GM12874 (cell line): ENCODE measurements around the gene GPC5.

ENCODE experiments used
- CTCF ChIP-seq: IDR thresholded peaks from 2 replicates; pipeline ENCODE4 v1.5.1; 2011; ENCODE audit warnings: low read depth, mild to moderate bottlenecking, control low read depth, low read length, moderate library complexity; ENCODE audit not compliant: insufficient read depth

Gene GPC5

DNA sequence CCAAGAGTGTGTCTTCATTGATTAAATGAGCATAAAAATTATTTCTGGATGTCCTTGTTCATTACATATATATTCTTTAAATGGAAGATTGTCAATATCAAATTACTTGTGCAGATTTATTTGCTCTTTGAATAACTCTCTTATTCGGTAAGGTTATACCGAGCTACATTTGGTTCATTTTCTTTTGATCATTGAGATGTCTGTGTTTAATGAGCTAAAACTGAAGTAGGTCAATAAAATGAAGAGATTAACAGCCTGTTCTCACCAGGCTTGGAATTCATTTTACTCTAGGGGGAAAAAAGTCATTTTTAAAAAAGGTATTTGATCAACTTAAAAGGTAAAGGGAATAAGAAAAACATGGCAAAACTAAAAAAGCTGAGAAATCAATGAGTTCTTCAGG lies 10.6 kb downstream of the GPC5 start:
- TF ChIP-seq CTCF, result no peak

DNA sequence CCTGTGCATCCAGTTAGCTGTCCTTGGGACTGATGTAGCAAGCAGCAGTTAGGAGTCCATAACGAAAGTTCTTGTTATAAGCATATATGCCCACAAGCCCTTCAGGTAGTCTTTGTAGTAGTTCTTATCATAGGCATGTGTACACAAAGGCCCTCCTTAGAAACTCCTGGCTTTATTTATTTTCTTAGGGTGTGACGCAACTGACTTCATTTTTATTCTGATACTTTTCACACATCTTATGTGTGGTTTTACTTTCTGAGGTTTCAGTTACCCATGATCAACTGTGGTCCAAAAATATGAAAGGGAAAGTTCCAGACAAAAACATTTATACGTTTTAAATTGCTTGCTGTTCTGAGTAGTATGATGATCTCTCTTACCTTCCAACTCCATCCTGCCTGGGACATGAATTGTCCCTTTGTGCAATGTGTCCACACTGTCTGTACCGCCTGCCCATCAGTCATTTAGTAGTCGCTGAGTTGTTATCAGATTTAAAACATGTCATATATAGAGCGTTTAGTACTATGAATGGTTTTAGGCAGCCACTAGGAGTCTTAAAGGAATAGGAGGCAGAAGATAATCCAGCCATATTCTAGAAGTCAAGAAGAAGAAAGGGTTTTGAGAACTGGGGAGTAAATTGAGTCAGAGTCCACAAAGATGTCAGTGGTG lies 19.4 kb downstream of the GPC5 start:
- TF ChIP-seq CTCF, result no peak

DNA sequence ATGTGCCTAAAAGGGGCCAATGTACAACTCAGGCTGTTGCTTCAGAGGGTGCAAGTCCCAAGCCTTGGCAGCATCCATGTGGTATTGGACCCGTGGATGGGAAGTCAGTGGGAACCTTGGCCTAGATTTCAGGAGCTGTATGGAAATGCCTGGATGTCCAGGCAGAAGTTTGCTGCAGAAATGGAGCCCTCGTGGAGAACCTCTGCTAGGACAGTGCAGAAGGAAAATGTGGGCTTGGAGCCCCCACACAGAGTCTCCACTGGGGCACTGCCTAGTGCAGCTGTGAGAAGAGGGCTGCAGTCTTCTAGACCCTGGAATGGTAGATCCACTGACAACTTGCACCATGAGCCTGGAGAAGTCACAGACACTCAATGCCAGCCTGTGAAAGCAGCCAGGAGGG lies 28.5 kb downstream of the GPC5 start:
- TF ChIP-seq CTCF, result no peak

DNA sequence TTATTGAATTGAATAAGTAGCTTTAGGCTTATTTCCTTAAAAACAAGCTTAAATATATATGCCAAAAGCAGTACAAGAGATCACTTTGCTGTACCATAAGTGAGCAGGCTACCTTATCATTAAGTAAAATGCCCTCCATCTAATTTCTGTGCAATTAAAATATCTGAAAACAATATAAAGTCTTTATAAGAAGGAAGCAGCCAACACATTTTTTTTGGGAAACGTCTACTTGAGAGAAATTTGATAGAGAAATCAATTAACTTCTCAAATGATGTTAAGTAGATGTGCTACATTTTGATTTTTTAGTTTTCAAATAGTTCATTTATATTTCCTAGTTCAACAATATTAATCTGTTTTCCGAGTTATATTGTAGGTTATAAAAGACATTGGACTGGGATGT lies 52.5 kb downstream of the GPC5 start:
- TF ChIP-seq CTCF, result no peak

DNA sequence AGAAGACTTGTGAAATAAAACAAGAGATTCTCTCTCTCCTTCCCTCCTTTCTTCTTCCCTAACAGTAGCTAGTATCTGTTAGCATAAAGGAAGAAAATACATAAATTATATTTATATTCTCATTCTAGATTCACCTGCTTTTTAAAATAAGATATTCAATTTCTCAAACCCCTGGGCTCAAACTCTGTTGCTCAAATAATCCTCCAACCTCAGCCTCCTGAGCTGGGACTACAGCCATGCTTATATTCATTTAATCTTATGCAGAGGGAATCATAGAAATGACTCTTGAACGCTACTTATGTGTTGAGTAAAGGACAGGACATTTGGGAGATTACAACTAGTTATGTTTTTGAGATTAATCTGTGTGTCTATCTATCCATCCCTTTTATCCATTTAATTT lies 56.2 kb downstream of the GPC5 start:
- TF ChIP-seq CTCF, result no peak

GRCh38 chr13:91456837-91457236 lies 58.4 kb downstream of the GPC5 start:
- no peak for TF ChIP-seq CTCF

GRCh38 chr13:91459485-91459884 lies 61.1 kb downstream of the GPC5 start:
- no peak for TF ChIP-seq CTCF

DNA sequence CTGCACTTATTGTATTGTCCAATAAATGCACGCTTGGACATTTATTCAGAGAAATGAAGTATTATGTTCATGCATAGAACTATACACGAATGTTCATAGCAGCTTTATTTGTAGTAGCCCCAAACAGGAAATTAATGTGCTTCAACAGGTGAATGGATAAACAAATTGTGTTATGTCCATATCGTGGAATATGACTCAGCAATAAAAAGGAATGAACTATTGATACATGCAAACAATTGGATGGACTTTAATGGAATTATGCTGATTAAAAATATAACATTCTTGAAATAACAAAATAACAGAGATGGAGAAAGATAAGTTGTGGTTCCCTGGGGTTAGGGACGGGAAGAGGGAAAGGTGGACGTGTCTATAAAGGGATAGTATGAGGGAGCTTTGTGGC lies 65.9 kb downstream of the GPC5 start:
- TF ChIP-seq CTCF, result no peak
